Measurements from ENCODE around the gene PLAAT4.

PLAAT4 gene

GRCh38 chr11:63551091-63551888 is 14.7 kb downstream of the PLAAT4 start:
- no peak for DNase-seq (ENCODE audit: low read depth)
- no peak for TF ChIP-seq CTCF (IDR thresholded peaks at IDR 0.05; ENCODE audit: control insufficient read depth, insufficient read depth, low read depth, low read length, missing control alignments)
- no peak overlapping the region for H3K4me3 ChIP-seq (ENCODE audit: control insufficient read depth, low read depth, low read length)

GRCh38 chr11:63551889-63552266 is 15.3 kb downstream of the PLAAT4 start:
- no peak for TF ChIP-seq CTCF (IDR thresholded peaks at IDR 0.05; ENCODE audit: control insufficient read depth, insufficient read depth, low read depth, low read length, missing control alignments)
- H3K4me3 ChIP-seq (ENCODE audit: control insufficient read depth, low read depth, low read length): no peak overlapping the region
- DNase-seq (ENCODE audit: low read depth): no peak

GRCh38 chr11:63552921-63553320 is 16.3 kb downstream of the PLAAT4 start:
- no peak for DNase-seq (ENCODE audit: low read depth)
- no peak for TF ChIP-seq CTCF (IDR thresholded peaks at IDR 0.05; ENCODE audit: control insufficient read depth, insufficient read depth, low read depth, low read length, missing control alignments)
- H3K4me3 ChIP-seq (ENCODE audit: control insufficient read depth, low read depth, low read length): no peak overlapping the region

- no peak for TF ChIP-seq CTCF (IDR thresholded peaks at IDR 0.05; ENCODE audit: control insufficient read depth, insufficient read depth, low read depth, low read length, missing control alignments)
- H3K4me3 ChIP-seq (ENCODE audit: control insufficient read depth, low read depth, low read length): no peak overlapping the region
- DNase-seq (ENCODE audit: low read depth): no peak
Observed at GRCh38 chr11:63553759-63554158, 17.2 kb downstream of the PLAAT4 start.

- no peak for DNase-seq (ENCODE audit: low read depth)
- H3K4me3 ChIP-seq (ENCODE audit: control insufficient read depth, low read depth, low read length): no peak overlapping the region
- no peak for TF ChIP-seq CTCF (IDR thresholded peaks at IDR 0.05; ENCODE audit: control insufficient read depth, insufficient read depth, low read depth, low read length, missing control alignments)
Observed at GRCh38 chr11:63554877-63555223, 18.2 kb downstream of the PLAAT4 start.

GRCh38 chr11:63556404-63557013 is 19.9 kb downstream of the PLAAT4 start:
- no peak overlapping the region for H3K4me3 ChIP-seq (ENCODE audit: control insufficient read depth, low read depth, low read length)
- DNase-seq (ENCODE audit: low read depth): no peak
- no peak for TF ChIP-seq CTCF (IDR thresholded peaks at IDR 0.05; ENCODE audit: control insufficient read depth, insufficient read depth, low read depth, low read length, missing control alignments)

Data from AG09309 (cell line).